ENCODE results near the gene JAK1.

DNA sequence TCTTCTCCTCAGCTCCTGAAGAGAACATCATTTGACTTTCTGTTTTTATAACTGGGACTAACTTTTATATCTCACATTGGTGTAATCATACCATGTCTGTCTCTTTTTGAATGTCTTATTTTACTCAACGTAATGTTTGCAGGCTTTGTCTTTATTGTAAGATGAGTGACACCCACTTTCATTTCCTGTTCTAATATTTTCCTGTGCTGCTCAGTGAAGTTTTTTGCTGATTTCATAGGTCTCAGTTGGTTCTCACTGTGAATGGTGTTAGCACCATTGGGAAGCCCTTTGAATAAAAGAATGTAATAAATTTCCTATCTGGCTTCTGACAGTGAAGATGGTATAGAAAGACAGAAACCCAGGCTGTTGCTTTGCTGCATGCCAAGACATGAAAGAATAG is 137.5 kb downstream of the JAK1 start:
- TF ChIP-seq CTCF (IDR thresholded peaks at IDR 0.05; ENCODE audit: low read depth, low read length) (no peak), EZH2phosphoT487 (IDR thresholded peaks at IDR 0.05; ENCODE audit: low read depth) (no peak)

Data from OCI-LY3 (cell line).